Posterior cingulate gyrus (tissue), 11 donors: Measurements from ENCODE around the gene EPHX1.
"Not testable (repeated sequence)": the region's sequence is repeated elsewhere in the genome, so short reads cannot be mapped to it uniquely, and the experiment has no call there.

Experiments
- DNase-seq, 10 donors: peaks; one replicate each; pipeline versions ENCODE4 v3.0.0 to v3.0.0-alpha.2; 2020 to 2021; ENCODE audit warnings: mixed read lengths in 3 of 10
- intact Hi-C: fragments of 100-400 bp; cut with DNase I; formaldehyde crosslinking; loops from one replicate; pipeline ENCODE4 v1.15.1; 2023

The EPHX1 gene

GRCh38 chr1:225776294-225776693 is 33.6 kb upstream of the EPHX1 start:
- no peak for DNase-seq
- intact Hi-C loops, result loop anchor here (2.0 to 10.0 kb wide), 3 partner anchors 107 to 211 kb away; partner anchors contain the start of genes ENAH and TMEM63A

- DNase-seq, result peak in 1 of 10 donors; percentile 73
- intact Hi-C loops, result loop anchor here (2.0 to 10.0 kb wide), 3 partner anchors 106 to 212 kb away; partner anchors contain the start of genes ENAH and TMEM63A
Measured at GRCh38 chr1:225777058-225777582, 32.8 kb upstream of the EPHX1 start.

DNA sequence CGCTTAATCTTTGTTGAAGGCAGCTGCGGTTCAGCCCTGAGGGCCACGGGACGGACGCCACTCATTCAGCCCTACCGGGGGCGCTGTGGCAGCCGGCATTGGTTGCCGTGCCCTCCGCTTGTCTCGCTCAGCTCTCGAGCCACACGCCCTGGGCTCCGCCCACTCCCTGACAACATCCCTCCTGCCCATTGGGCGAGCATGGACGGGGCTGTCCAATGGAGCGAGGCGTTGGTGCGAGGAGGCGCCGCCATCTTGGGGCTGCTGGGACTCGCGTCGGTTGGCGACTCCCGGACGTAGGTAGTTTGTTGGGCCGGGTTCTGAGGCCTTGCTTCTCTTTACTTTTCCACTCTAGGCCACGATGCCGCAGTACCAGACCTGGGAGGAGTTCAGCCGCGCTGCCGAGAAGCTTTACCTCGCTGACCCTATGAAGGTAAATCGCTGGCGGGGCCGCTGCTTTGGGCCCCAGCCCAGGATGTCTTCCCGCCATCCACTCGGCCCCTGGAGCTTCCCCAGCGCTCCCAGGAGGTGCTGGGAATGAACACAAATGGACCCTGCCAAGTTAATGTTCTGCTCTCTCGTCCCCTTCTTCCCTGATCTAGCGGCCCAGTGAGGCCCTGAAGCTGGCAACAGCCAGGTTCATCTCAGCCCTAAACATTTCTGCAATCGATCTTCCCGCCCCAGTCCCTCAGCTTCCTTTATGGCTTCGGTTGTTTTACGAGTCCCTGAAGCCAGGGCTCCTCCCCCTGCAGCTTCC is 32.2 kb upstream of the EPHX1 start, which contains the start of gene SRP9:
SRP9 (plus strand) TSS at position 244 of the 754 bp plus-strand sequence; CDS start at position 359, 115 bp downstream.
- DNase-seq, result peak; percentile 97 to 100 (median 98)
- intact Hi-C loops, result loop anchor here (2.0 to 10.0 kb wide), 4 partner anchors 33 to 213 kb away; partner anchors contain the start of genes ENAH, EPHX1 and TMEM63A

- intact Hi-C loops, result loop anchor here (2.0 to 10.0 kb wide), 2 partner anchors 32 to 214 kb away; partner anchors contain the start of gene EPHX1
Measured at GRCh38 chr1:225778337-225778669, 31.6 kb upstream of the EPHX1 start.

GRCh38 chr1:225779165-225779564 is 30.8 kb upstream of the EPHX1 start:
- DNase-seq, result not testable (repeated sequence)
- intact Hi-C loops, result loop anchor here (2.0 to 10.0 kb wide), 2 partner anchors 32 to 214 kb away; partner anchors contain the start of gene EPHX1

More at GRCh38 chr1:225778337-225778669, 31.6 kb upstream of the EPHX1 start:
- no peak for DNase-seq

- no peak for DNase-seq
- intact Hi-C loops, result no loop called here
Measured at GRCh38 chr1:225780134-225780533, 29.8 kb upstream of the EPHX1 start.

GRCh38 chr1:225780630-225781029 is 29.3 kb upstream of the EPHX1 start:
- intact Hi-C loops, result no loop called here
- no peak for DNase-seq

DNA sequence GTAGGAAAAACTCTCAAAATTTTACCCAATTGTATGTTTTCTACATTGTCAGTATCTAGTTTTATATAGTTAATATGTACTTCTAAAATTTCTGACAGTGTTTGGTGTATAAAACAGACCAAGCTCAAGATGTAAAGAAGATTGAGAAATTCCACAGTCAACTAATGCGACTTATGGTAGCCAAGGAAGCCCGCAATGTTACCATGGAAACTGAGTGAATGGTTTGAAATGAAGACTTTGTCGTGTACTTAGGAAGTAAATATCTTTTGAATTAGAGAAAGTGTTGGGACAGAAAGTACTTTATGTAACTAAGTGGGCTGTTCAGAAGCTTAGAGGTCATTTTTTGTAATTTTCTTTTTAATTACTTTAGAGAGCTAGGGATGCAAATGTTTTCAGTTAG is 20.8 kb upstream of the EPHX1 start:
- intact Hi-C loops, DNase-seq: not testable (repeated sequence)

DNA sequence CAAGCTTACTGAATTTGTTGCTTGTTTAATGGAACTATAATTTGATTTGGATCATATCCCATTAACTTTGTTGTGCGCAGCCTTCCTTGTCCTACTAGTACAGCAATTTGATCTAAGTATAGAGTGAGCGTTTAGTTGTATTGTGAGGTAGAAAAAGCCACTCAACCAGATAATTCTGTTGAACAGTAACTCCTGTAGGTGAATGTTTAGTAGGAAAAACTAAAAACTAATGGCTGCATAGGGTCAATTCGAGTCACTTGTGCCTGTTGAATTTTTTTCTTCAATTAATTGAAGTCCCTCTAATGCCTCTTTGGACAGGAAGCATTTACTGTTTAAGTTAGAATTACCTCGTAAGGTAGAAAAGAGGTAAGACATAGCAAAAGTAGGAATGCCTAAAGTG is 15.0 kb upstream of the EPHX1 start:
- DNase-seq, result no peak
- intact Hi-C loops, result no loop called here

DNA sequence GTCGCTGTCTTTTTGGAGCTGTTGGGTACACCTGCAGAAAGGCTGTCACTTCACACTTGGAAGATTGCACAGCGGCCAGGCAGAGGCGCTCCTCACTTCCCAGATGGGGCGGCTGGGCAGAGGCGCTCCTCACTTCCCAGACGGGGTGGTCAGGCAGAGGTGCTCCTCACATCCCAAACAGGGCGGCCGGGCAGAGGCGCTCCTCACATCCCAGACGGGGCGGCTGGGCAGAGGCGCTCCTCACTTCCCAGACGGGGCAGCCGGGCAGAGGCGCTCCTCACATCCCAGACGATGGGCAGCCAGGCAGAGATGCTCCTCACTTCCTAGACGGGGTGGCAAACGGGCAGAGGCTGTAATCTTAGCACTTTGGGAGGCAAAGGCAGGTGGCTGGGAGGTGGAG is 13.8 kb upstream of the EPHX1 start:
- DNase-seq, intact Hi-C loops: not testable (repeated sequence)

- intact Hi-C loops, DNase-seq: not testable (repeated sequence)
Measured at GRCh38 chr1:225801146-225801545, 8.8 kb upstream of the EPHX1 start.

DNA sequence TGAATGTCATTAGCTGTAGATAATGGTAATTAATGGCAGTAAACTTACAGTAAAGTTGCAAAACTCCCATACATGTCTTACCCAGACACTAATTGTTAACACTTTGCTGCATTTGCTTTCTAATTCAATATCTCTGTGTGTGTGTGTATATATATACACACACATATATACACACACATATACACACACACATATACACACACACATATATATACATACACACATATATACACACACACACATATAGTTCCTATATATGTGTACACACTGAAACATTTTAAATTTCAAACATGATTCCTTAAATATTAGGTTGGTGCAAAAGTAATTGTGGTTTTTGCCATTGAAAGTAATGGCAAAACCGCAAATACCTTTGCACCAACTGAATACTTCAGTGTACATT is 3.7 kb upstream of the EPHX1 start:
- no peak for DNase-seq
- intact Hi-C loops, result no loop called here

- intact Hi-C loops, DNase-seq: not testable (repeated sequence)
Measured at GRCh38 chr1:225806736-225807135, 3.2 kb upstream of the EPHX1 start.

DNA sequence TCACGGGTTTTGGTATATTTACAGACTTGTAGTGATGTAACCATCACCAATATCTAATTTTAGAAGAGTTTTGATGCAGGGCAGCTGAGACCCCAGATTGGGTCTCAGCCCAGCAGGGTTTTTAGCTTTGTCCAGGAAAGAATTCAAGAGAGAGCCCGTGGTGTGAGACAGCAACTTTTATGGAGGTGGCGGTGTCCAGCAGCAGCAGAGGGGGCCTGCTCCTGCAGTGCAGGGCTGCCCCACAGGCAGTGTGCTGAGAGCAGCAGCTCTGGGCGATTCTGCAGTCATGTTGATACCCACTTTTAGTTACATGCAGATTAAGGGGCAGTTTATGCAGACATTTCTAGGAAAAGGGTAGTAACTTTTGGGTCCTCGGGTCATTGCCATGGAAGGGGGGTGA is 1.8 kb upstream of the EPHX1 start:
- intact Hi-C loops, result no loop called here
- no peak for DNase-seq

GRCh38 chr1:225810579-225811538 is 935 bp downstream of the EPHX1 start:
- intact Hi-C loops, result loop anchor here (2.0 to 5.0 kb wide), 3 partner anchors 32 to 72 kb away; partner anchors contain the start of gene TMEM63A
- DNase-seq, result not testable (repeated sequence)

DNA sequence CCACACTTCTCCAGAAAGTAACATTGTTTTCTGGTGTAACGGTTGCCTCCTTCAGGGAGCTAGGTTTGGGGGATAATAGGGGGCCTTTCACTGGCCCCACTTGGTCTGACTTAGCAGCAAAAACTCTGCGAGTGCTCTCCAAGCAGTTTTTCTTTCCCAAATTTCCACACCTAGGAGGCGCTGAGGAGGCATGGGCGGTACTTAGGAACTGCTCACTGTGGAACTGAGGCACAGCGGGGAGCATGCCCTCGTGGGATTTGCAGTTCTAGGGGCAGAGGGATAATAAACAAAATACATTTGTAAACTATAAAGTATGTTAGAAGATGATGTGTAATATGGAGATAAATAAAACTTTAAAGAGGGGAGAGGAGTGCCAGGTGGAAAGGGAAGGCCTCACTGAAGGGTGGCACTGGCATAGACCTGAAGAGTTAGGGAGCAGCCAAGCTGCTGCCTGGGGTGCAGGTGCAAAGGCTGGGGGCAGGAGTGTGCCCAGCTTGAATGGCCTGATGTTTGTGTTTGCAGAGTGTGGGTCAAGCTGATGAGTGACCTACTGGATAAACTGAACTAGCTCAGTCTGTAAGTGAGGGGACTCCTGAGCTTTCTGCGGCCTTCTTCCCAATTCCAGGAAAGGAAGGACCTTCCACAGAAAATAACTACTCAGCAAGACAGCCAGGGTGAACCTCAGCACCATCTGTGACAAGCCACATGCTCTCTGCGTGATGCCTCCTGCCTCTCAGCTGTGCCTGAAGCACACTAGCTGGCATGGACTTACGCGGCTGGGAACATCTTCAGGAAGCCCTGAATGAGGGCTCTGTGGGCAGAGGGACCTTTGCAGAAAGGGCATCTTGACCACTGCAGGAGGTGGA is 1.9 kb downstream of the EPHX1 start:
- intact Hi-C loops, result loop anchor here (2.0 to 5.0 kb wide), 3 partner anchors 33 to 71 kb away; partner anchors contain the start of gene TMEM63A
- no peak for DNase-seq

- intact Hi-C loops, result loop anchor here (5.0 kb wide), 1 partner anchor 35 kb away; no protein-coding TSS in a partner anchor
- DNase-seq, result no peak
Measured at GRCh38 chr1:225812488-225813213, 2.7 kb downstream of the EPHX1 start.

GRCh38 chr1:225813214-225813964 is 3.5 kb downstream of the EPHX1 start:
- intact Hi-C loops, result loop anchor here (5.0 kb wide), 1 partner anchor 34 kb away; no protein-coding TSS in a partner anchor
- no peak for DNase-seq
